A673 (cell line): Measurements from ENCODE around the gene CDC25A. TPM values are rescaled to one million over a fixed set of nuclear protein-coding genes. Genes with fewer than 3 reads are reported as not detected.
"Not testable (repeated sequence)": the region's sequence is repeated elsewhere in the genome, so short reads cannot be mapped to it uniquely, and the experiment has no call there.

Experiments used
- BruUV-seq: library from RNA; stranded (reverse); fragments of 400-500 nt; replicated peaks from 2 replicates; lab custom pipeline; 2021; lab: Mats Ljungman, UMichigan
- CTCF ChIA-PET: fragments of 300-600 bp; sonication (Branson Sonifier 250); formaldehyde crosslinking; loops from one replicate; lab custom pipeline; 2022; ENCODE audit warnings: antibody characterized with exemption; lab: Charles Lee
- POLR2A ChIA-PET: fragments of 300-600 bp; sonication (Branson Sonifier 250); formaldehyde crosslinking; loops from one replicate; lab custom pipeline; 2022; ENCODE audit warnings: antibody characterized with exemption; ENCODE audit not compliant: low non-redundant PET; lab: Charles Lee
- DNase-seq: peaks from one replicate; pipeline ENCODE4 v3.0.0-alpha.2; 2015; ENCODE audit warnings: low spot score
- H3K27ac ChIP-seq: fragments of 200-600 bp; sonication (generic); 2 replicates; pipeline ENCODE4 v1.5.1; 2016; ENCODE audit warnings: mixed run types, low read depth, mild to moderate bottlenecking, mixed read lengths, antibody characterized with exemption, low read length; ENCODE audit not compliant: poor library complexity, severe bottlenecking
- H3K27me3 ChIP-seq: fragments of 200-600 bp; sonication (generic); replicated peaks from 2 replicates; pipeline ENCODE4 v1.6.1; 2017; ENCODE audit warnings: mixed run types, low read depth, mild to moderate bottlenecking, mixed read lengths, antibody characterized with exemption, low read length; ENCODE audit not compliant: insufficient read depth, poor library complexity
- H3K36me3 ChIP-seq: fragments of 200-600 bp; sonication (generic); 2 replicates; pipeline ENCODE4 v1.6.1; 2016; ENCODE audit warnings: mixed run types, mild to moderate bottlenecking, mixed read lengths, antibody characterized with exemption, low read length; ENCODE audit not compliant: insufficient read depth, poor library complexity, severe bottlenecking
- H3K4me1 ChIP-seq: fragments of 200-600 bp; sonication (generic); 2 replicates; pipeline ENCODE4 v1.6.1; 2017; ENCODE audit warnings: mixed run types, mild to moderate bottlenecking, mixed read lengths, antibody characterized with exemption, low read length; ENCODE audit not compliant: insufficient read depth, poor library complexity, severe bottlenecking
- H3K4me3 ChIP-seq: fragments of 200-600 bp; sonication (generic); 2 replicates; pipeline ENCODE4 v1.5.1; 2016; ENCODE audit warnings: low read depth, mixed run types, mild to moderate bottlenecking, mixed read lengths, low read length; ENCODE audit not compliant: poor library complexity, severe bottlenecking
- H3K9me3 ChIP-seq: fragments of 200-600 bp; sonication (generic); 2 replicates; pipeline ENCODE4 v1.6.1; 2016; ENCODE audit warnings: mixed run types, low read depth, mild to moderate bottlenecking, mixed read lengths, antibody characterized with exemption, low read length; ENCODE audit not compliant: poor library complexity, severe bottlenecking
- EZH2 ChIP-seq: fragments of 200-600 bp; sonication (generic); IDR thresholded peaks from 2 replicates; pipeline ENCODE4 v1.6.1; 2017; ENCODE audit warnings: borderline replicate concordance, low read depth, mild to moderate bottlenecking, mixed read lengths, antibody characterized with exemption, low read length; ENCODE audit not compliant: poor library complexity, severe bottlenecking
- intact Hi-C: fragments of 100-400 bp; cut with micrococcal nuclease; formaldehyde crosslinking; loops from one replicate; pipeline ENCODE4 v1.10.0; 2022; ENCODE audit not compliant: unreplicated experiment
- total RNA-seq: library from RNA; stranded (reverse); gene quantifications from 2 replicates; pipeline ENCODE4 v1.2.3, GENCODE V29; 2021
- TF ChIP-seq, protein P1 (sequence below): fragments of 300-800, 200-600 bp; sonication (generic); conservative IDR thresholded peaks from 2 replicates; pipeline ENCODE4 v1.5.1; 2017; ENCODE audit warnings: low read depth, mild to moderate bottlenecking, antibody characterized with exemption, low read length, moderate library complexity, mixed read lengths

The CDC25A gene
- total RNA-seq, 1 experiment from 2014 or later: 34.6 TPM

DNA sequence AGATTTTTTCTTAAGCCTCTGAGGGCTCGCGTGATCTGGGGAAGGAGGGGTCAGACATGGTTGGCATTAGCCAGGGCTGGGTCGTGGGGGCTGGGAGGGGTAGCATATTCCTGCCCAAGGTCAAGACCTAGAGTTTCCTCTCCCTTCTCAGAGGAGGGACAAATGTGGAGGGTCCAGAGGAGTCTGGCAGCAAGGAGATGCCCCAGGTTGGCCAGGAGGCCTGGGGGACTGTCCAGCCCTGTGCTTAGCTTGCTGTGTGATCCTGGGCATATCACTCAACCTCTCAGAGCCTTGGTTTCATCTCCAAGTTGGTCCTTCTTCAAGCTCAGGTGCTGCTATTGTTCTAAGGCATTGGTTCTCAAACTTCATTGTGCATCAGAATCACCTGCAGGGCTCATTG is 26.0 kb upstream of the CDC25A start:
- no peaks in the 10 kb centered on the region for H3K36me3 ChIP-seq
- no peaks in the 10 kb centered on the region for H3K27me3 ChIP-seq
- no peaks in the 10 kb centered on the region for H3K9me3 ChIP-seq
- DNase-seq: no peak
- no peak overlapping the region for H3K4me3 ChIP-seq
- H3K27ac ChIP-seq: no peak overlapping the region
- POLR2A ChIA-PET: no interaction called here
- intact Hi-C loops: no loop called here
- TF ChIP-seq, protein P1, sequence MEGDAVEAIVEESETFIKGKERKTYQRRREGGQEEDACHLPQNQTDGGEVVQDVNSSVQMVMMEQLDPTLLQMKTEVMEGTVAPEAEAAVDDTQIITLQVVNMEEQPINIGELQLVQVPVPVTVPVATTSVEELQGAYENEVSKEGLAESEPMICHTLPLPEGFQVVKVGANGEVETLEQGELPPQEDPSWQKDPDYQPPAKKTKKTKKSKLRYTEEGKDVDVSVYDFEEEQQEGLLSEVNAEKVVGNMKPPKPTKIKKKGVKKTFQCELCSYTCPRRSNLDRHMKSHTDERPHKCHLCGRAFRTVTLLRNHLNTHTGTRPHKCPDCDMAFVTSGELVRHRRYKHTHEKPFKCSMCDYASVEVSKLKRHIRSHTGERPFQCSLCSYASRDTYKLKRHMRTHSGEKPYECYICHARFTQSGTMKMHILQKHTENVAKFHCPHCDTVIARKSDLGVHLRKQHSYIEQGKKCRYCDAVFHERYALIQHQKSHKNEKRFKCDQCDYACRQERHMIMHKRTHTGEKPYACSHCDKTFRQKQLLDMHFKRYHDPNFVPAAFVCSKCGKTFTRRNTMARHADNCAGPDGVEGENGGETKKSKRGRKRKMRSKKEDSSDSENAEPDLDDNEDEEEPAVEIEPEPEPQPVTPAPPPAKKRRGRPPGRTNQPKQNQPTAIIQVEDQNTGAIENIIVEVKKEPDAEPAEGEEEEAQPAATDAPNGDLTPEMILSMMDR: no peak
- no peak for TF ChIP-seq EZH2
- BruUV-seq: no TSS peak
- H3K4me1 ChIP-seq: no peaks in the 10 kb centered on the region
- CTCF ChIA-PET: no interaction called here

DNA sequence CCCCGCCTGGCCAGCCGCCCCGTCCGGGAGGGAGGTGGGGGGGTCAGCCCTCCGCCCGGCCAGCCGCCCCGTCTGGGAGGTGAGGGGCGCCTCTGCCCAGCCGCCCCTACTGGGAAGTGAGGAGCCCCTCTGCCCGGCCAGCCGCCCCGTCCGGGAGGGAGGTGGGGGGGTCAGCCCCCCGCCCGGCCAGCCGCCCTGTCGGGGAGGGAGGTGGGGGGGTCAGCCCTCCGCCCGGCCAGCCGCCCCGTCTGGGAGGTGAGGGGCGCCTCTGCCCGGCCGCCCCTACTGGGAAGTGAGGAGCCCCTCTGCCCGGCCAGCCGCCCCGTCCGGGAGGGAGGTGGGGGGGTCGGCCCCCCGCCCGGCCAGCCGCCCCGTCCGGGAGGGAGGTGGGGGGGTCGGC is 23.6 kb upstream of the CDC25A start:
- H3K36me3 ChIP-seq, BruUV-seq, CTCF ChIA-PET, H3K27ac ChIP-seq, H3K4me3 ChIP-seq, H3K9me3 ChIP-seq, H3K27me3 ChIP-seq, intact Hi-C loops, H3K4me1 ChIP-seq, DNase-seq, POLR2A ChIA-PET: not testable (repeated sequence)

DNA sequence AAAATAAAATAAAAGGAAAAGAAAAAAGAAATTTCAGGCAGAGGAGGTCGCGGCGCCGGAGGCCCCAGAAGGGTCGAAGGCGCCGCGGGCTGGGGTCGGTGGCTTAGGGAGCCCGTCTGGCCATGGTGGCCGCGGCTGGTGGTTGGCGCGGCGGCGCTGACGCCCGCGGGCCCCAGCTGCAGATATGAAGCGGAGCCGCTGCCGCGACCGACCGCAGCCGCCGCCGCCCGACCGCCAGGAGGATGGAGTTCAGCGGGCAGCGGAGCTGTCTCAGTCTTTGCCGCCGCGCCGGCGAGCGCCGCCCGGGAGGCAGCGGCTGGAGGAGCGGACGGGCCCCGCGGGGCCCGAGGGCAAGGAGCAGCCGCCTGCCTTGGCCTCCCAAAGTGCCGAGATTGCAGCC is 22.3 kb upstream of the CDC25A start:
- H3K4me1 ChIP-seq, DNase-seq, CTCF ChIA-PET, POLR2A ChIA-PET, H3K36me3 ChIP-seq, H3K27me3 ChIP-seq, H3K27ac ChIP-seq, H3K4me3 ChIP-seq, BruUV-seq, H3K9me3 ChIP-seq, intact Hi-C loops: not testable (repeated sequence)

DNA sequence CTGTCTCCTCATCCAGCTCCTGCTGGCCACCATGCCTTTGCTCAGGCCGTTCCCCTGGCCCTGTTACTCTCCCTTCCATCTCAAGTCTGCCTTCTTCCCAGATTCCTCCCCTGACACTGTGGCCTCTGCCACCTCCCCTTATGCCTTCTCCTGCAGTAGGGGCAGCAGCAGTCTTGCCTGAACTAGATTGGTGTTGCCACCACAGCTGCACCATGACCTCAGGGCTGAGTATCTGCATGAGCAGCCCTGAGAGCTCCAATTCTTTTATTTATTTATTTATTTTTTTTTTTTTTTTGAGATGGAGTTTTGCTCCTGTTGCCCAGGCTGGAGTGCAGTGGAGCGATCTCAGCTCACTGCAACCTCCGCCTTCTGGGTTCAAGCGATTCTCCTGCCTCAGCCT is 21.2 kb upstream of the CDC25A start:
- no TSS peak for BruUV-seq
- Histone ChIP-seq H3K4me1 (no peaks in the 10 kb centered on the region), H3K27me3 (no peaks in the 10 kb centered on the region), H3K27ac (no peak overlapping the region), H3K9me3 (no peaks in the 10 kb centered on the region), H3K4me3 (no peak overlapping the region), H3K36me3 (no peaks in the 10 kb centered on the region)
- intact Hi-C loops: no loop called here
- no peak for DNase-seq
- POLR2A ChIA-PET: no interaction called here
- TF ChIP-seq EZH2: no peak
- TF ChIP-seq, protein P1: no peak
- CTCF ChIA-PET: no interaction called here
